DMS153 (cell line): ENCODE results near the gene KIRREL1.
"Not testable (repeated sequence)": the region's sequence is repeated elsewhere in the genome, so short reads cannot be mapped to it uniquely, and the experiment has no call there.

Source experiments
- DNase-seq: peaks from one replicate; lab custom pipeline; 2025; lab: John Stamatoyannopoulos, UW

The KIRREL1 gene

GRCh38 chr1:158105352-158106095, 112.1 kb downstream of the KIRREL1 start:
- DNase-seq: no peak

- DNase-seq: no peak
Observed at GRCh38 chr1:158107916-158108315, 114.5 kb downstream of the KIRREL1 start.

- no peak for DNase-seq
Observed at GRCh38 chr1:158112994-158113758, 119.7 kb downstream of the KIRREL1 start.

GRCh38 chr1:158113759-158114127, 120.3 kb downstream of the KIRREL1 start:
- no peak for DNase-seq

- DNase-seq: no peak
Observed at GRCh38 chr1:158115126-158115525, 121.7 kb downstream of the KIRREL1 start.

DNA sequence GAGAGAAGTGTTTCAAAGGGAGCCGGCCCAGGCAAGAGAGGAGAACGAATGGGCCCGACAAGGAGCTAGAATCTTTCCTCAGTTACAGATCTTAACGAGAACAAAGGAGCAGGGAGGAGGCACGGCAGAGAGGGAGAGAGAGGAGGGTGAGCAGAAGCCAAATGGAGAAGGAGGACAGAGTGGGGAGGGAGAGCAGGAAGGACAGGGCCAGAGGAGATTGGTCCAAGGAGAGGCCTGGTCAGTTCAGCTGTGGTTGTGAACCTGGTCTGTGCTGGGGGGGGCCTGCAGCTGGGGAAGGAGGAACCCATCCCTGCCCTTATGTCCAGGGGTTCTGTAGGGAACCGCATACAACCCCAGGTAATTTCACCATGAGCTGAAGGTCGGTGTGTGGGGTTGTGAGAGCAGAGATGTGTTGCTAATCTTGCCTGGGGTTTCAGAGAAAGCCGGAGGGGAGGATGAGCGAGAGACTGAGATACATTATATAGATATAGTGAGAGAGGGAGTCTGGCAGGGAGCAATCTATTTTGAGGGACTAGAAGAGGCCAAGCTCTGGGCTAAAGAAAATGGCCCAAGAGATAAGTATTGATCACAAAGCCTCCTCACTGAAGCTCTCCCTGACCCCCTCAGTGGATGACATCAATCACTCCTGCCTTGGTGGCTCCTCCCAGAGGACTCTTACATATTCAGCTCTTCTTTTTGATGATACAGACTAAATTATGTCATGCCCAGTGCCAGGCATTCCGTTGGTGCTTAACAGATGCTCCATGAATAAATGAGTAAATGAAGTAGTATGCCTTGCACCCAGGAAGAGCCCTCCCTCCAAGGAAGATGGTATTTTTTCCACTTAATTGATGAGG, 123.1 kb downstream of the KIRREL1 start:
- DNase-seq: no peak

- no peak for DNase-seq
Observed at GRCh38 chr1:158117854-158118704, 124.6 kb downstream of the KIRREL1 start.

DNA sequence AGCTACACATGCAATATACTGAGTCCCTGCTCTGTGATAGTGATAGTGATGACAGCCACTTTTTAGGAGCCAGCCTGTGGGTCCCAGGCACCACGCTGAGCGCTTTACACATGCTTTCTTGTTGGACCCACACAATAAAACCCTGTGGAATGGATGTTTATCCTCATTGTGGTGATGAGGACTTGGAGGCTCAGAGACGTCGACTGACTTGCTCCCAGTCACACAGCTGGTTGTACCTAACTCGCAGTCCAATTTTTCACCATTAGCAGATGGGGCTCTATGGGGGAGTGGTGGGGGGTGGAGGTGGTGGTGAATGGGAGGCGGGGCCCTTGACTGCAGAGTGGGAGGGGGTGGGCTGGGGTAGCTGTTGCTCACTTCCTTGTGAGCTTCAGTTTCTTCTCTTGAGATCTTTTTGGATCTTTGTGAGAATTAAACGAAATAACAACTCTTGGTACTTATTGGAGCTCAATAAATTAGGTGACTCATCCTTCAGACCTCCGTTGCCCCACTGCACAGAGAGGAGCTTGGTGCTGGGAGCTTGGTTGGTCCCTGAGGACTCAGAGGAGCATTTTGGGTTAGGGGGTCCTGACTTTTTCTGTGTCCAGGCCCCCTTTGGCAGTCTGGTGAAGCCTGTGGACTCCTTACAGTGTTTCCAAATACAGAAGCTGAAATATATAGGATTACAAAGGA, 125.4 kb downstream of the KIRREL1 start:
- DNase-seq: no peak

DNA sequence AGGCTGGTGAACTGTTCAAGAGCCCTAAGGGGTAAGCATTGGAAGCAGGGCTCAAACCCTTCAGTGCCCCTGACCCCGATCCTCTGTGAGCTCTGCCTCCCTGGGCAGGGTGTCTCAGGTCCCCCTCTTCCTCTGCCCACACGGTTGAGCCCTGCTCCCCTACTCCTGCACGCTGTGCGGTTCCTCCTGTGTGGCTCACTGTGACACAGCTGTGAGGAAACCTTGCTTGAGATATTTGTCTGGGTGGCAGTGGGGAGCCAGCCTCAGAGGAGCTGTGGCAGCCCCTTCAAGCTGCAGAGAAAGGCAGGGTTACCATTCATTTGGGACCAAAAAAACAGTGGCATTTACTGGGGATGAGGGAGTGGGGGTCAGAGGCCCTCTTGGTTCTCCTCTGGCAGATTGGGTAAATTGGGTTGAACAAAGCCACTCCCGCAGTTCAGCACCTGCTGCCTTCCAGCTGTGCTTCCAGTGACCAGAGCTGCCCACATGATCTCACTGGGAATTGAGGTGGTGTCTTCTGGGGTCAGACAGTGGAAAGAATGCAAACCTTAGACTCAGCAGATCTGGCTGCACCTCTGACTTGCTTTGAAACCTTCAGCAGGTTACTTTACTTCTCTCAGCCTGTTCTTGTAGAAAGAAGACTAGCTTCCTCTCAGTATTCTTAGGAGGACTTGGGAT, 126.7 kb downstream of the KIRREL1 start:
- DNase-seq: no peak

DNA sequence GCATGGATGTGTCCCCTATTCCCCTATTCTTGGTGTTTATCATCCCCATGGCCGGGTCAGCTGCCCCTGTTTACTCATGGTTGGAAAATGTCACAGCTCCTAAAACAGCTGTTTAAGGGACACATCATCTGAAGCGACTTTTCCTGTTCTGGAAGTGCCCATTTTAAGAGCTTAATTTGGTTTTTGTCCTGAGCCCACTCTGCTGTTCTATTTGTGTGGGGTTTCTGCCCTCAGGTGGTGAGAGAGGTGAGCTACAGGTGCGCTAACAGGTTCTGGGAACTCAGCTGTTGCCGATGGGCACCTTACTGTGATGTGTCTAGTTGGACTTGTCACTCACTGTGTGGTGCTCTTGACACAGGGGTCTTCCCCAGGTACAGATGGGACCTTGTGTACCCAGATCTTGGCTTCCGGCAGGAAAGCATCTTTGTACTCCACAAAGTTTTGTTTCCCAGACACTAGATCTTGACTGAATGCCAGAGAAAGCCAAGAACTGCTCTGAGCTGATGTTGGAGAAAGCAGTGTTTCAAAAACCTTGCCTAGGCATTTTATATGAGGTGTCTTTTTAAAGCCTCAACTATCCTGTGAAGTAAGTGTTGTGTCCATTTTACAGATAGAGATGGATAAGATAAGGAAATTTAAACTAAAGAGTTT, 128.3 kb downstream of the KIRREL1 start:
- DNase-seq: no peak

GRCh38 chr1:158122833-158123388, 129.5 kb downstream of the KIRREL1 start:
- DNase-seq: no peak

DNA sequence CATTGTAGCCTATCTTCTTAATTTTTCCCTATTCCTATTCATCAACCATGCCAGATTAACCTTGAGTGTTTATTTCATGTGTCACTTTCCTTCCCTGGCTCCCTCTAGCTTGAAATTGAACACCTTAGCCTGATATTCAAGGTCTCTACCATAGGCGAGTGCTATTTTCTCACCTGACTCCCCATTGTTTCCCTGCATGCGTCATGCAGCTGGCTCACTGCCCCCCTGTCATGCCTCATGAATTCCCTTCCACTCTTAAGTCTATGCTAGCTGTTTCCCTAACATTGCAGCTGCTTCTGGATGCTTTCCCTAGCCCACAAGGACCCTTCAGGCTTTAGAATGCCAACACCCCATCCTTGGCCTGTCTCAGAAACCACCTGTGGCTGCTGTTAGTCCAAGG, 130.6 kb downstream of the KIRREL1 start:
- DNase-seq: no peak

DNA sequence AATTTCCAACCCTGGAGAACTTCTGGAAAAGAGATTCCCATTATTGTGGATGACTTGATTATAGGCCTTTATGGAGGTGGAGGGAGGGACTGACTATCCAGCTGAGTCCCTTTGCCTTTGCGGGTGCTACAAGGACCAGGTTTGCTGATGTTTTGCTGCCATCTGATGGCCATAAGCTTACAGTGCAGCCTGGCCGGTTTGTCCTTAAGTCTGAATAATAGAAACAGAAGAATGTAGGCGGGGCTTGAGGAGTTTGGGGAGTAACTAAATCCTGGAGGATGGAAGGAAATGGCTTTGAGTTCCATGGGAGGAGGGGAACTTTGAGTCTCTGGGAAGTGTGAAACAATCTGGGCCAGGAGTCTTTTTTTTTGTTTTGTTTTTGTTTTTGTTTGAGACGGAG, 131.6 kb downstream of the KIRREL1 start:
- peak; percentile 70 for DNase-seq

GRCh38 chr1:158126425-158126824, 133.0 kb downstream of the KIRREL1 start:
- DNase-seq: no peak

DNA sequence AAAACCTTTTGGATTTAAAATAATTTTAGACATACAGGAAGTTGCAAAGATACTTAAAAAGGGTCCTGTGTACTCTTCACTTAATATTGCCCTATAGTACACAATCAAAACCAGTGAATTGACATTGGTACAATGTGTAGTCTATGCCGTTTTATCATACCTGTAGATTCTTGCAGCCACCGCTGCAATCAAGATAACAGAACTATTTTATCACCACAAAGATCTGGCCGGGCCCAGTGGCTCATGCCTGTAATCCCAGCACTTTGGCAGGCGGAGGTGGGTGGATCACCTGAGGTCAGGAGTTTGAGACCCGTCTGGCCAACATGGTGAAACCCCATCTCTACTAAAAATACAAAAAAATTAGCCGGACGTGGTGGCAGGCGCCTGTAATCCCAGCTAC, 135.1 kb downstream of the KIRREL1 start:
- DNase-seq: not testable (repeated sequence)

DNA sequence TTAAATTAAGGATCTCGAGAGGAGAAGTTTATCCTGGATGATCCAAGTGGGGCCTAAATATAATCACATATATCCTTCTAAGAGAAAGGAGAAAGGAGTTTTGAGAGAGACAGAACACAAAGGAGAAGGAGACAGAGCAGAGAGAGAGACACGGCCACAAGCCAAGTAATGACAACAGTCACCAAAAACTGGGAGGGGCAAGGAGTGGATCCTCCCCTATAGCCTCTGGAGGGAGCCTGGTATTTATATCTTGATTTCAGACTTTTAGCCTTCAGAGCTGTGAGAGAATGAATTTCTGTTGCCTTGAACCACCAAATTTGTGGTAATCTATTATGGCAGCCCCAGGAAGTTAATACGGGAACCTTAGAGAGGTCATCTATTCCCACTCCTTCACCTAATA, 137.8 kb downstream of the KIRREL1 start:
- no peak for DNase-seq

GRCh38 chr1:158140764-158141192, 147.3 kb downstream of the KIRREL1 start:
- no peak for DNase-seq

DNA sequence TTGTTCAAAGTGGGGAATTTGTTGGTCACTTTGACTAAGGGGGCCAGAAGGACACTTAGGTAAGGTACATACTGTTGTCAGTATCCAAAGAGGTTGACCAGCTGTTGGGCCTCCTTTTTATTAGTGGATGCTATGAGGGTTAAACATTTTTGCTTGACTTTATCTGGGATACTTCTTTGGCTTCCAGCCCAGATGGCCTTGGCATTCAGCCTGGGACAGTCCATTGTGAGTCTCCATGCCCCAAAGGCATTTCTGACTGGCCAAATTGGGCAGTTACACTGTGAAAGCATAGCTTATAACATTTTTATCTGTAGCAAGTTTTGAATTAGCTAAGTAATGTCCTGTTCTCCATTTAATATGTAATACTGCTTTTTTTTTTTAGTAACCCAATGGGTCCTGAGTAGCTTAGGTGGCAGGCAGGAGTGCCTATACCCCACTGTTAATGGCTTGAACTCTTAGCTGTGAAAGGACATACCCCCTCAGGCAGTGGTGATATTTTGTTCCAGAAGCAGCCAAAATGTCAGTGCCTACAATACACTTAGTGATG, 151.8 kb downstream of the KIRREL1 start:
- DNase-seq: no peak

DNA sequence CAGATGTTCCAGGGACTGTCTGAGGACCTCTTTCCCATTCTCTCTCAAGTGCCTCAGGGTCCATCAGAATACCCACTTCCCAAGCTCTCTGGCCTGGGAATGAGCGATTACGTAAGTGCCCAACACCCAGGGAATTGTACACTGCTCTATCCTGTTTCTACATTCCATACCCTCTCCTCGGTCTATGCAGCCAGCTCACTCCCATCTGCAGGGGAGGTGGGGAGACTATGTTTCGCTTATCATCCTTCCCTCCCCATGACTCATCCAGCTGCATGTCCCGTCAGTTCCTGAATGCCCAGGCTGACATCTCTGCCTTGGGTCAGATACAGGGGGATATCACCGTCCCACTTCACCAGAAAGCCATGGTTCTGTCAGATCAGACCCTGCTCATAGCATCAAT, 152.7 kb downstream of the KIRREL1 start:
- no peak for DNase-seq
